WTC11 (cell line): ENCODE data around the gene POLD1. TPM values are rescaled to one million over a fixed set of nuclear protein-coding genes. Genes with fewer than 3 reads are reported as not detected.

Experiments used
- ATAC-seq: fragments of 200-7000 bp; cut with Tn5 transposase; 2 replicates; pipeline ENCODE4 v1.10.0; 2021; ENCODE audit warnings: mild to moderate bottlenecking, moderate library complexity
- CTCF ChIA-PET: fragments of 300-600 bp; sonication (Branson Sonifier 250); formaldehyde crosslinking; loops from one replicate; lab custom pipeline; 2021; ENCODE audit warnings: antibody characterized with exemption; lab: Charles Lee
- POLR2A ChIA-PET: fragments of 350-600 bp; sonication (Branson Sonifier 250); formaldehyde crosslinking; loops from one replicate; lab custom pipeline; 2021; ENCODE audit warnings: antibody characterized with exemption; lab: Charles Lee
- DNase-seq: peaks from one replicate; pipeline ENCODE4 v3.0.0; 2021; ENCODE audit warnings: low spot score
- H3K27ac Mint-ChIP-seq: 2 replicates; pipeline ENCODE4 v1.8.0; 2021; ENCODE audit warnings: mixed read lengths
- H3K27me3 Mint-ChIP-seq: 2 replicates; pipeline ENCODE4 v1.8.0; 2021; ENCODE audit warnings: low read depth, mild to moderate bottlenecking, moderate library complexity, mixed read lengths
- H3K36me3 Mint-ChIP-seq: 2 replicates; pipeline ENCODE4 v1.8.0; 2021; ENCODE audit warnings: mixed read lengths
- H3K4me1 Mint-ChIP-seq: 2 replicates; pipeline ENCODE4 v1.8.0; 2022; ENCODE audit warnings: mixed read lengths
- H3K4me3 Mint-ChIP-seq: 2 replicates; pipeline ENCODE4 v1.8.0; 2021; ENCODE audit warnings: mild to moderate bottlenecking, moderate library complexity, mixed read lengths
- H3K9me3 Mint-ChIP-seq: 2 replicates; pipeline ENCODE4 v1.8.0; 2021; ENCODE audit warnings: mixed read lengths
- CBFB ChIP-seq: sonication (generic); formaldehyde crosslinking; IDR thresholded peaks from 2 replicates; pipeline ENCODE4 v1.8.1; 2022; ENCODE audit warnings: mild to moderate bottlenecking, low read depth, missing genetic modification reagents
- CREM ChIP-seq: sonication (generic); formaldehyde crosslinking; IDR thresholded peaks from 2 replicates; pipeline ENCODE4 v1.8.1; 2022; ENCODE audit warnings: mild to moderate bottlenecking, missing genetic modification reagents, moderate library complexity
- E2F1 ChIP-seq: sonication (generic); formaldehyde crosslinking; IDR thresholded peaks from 2 replicates; pipeline ENCODE4 v1.8.0; 2022; ENCODE audit warnings: mild to moderate bottlenecking, missing genetic modification reagents
- FOXP4 ChIP-seq: sonication (generic); formaldehyde crosslinking; IDR thresholded peaks from 2 replicates; pipeline ENCODE4 v1.8.0; 2022; ENCODE audit warnings: mild to moderate bottlenecking, missing genetic modification reagents
- HMGXB4 ChIP-seq: sonication (generic); formaldehyde crosslinking; IDR thresholded peaks from 2 replicates; pipeline ENCODE4 v1.8.1; 2023; ENCODE audit warnings: mild to moderate bottlenecking, moderate library complexity, missing genetic modification reagents
- IRF2 ChIP-seq: sonication (generic); formaldehyde crosslinking; IDR thresholded peaks from 2 replicates; pipeline ENCODE4 v1.8.0; 2022; ENCODE audit warnings: low read depth, missing genetic modification reagents, borderline replicate concordance
- MAX ChIP-seq: sonication (generic); formaldehyde crosslinking; IDR thresholded peaks from 2 replicates; pipeline ENCODE4 v1.8.0; 2022; ENCODE audit warnings: mild to moderate bottlenecking, missing genetic modification reagents
- MLX ChIP-seq: sonication (generic); formaldehyde crosslinking; IDR thresholded peaks from 2 replicates; pipeline ENCODE4 v1.8.1; 2023; ENCODE audit warnings: mild to moderate bottlenecking, missing genetic modification reagents, moderate library complexity
- MXD4 ChIP-seq: fragments of 250-450 bp; sonication (Bioruptor Pico); IDR thresholded peaks from 2 replicates; pipeline ENCODE4 v1.8.0; 2021; ENCODE audit warnings: mild to moderate bottlenecking, moderate library complexity, borderline replicate concordance
- NR1H2 ChIP-seq: sonication (generic); formaldehyde crosslinking; IDR thresholded peaks from 2 replicates; pipeline ENCODE4 v1.9.0; 2021; ENCODE audit warnings: mild to moderate bottlenecking, moderate library complexity, missing genetic modification reagents
- OVOL2 ChIP-seq: fragments of 250-450 bp; sonication (Bioruptor Pico); IDR thresholded peaks from 2 replicates; pipeline ENCODE4 v1.9.0; 2021; ENCODE audit warnings: mild to moderate bottlenecking, borderline replicate concordance
- PRDM15 ChIP-seq: sonication (generic); formaldehyde crosslinking; IDR thresholded peaks from 2 replicates; pipeline ENCODE4 v1.8.0; 2022; ENCODE audit warnings: missing genetic modification reagents
- PRRX2 ChIP-seq: fragments of 250-450 bp; sonication (Bioruptor Pico); IDR thresholded peaks from 2 replicates; pipeline ENCODE4 v1.8.0; 2021; ENCODE audit warnings: mild to moderate bottlenecking
- SMAD4 ChIP-seq: sonication (generic); formaldehyde crosslinking; IDR thresholded peaks from 2 replicates; pipeline ENCODE4 v1.8.0; 2022; ENCODE audit warnings: mild to moderate bottlenecking, missing genetic modification reagents
- SP1 ChIP-seq: sonication (generic); formaldehyde crosslinking; conservative IDR thresholded peaks from 2 replicates; pipeline ENCODE4 v1.8.1; 2022; ENCODE audit warnings: missing genetic modification reagents
- ZNF121 ChIP-seq: sonication (generic); formaldehyde crosslinking; IDR thresholded peaks from 2 replicates; pipeline ENCODE4 v1.8.0; 2023; ENCODE audit warnings: missing genetic modification reagents
- ZNF219 ChIP-seq: sonication (generic); formaldehyde crosslinking; IDR thresholded peaks from 2 replicates; pipeline ENCODE4 v1.8.0; 2023; ENCODE audit warnings: missing genetic modification reagents, mild to moderate bottlenecking, borderline replicate concordance
- ZNF396 ChIP-seq: fragments of 250-450 bp; sonication (Bioruptor Pico); IDR thresholded peaks from 2 replicates; pipeline ENCODE4 v1.8.0; 2021; ENCODE audit warnings: mild to moderate bottlenecking, moderate library complexity, borderline replicate concordance
- ZNF425 ChIP-seq: fragments of 250-450 bp; sonication (Bioruptor Pico); conservative IDR thresholded peaks from 2 replicates; pipeline ENCODE4 v1.9.0; 2021; ENCODE audit warnings: mild to moderate bottlenecking
- total RNA-seq: library from RNA; stranded (reverse); gene quantifications from 3 replicates; pipeline ENCODE4 v1.2.3, GENCODE V29; 2021

The POLD1 gene
- total RNA-seq, 1 experiment from 2014 or later = 163 TPM

- CTCF ChIA-PET = interaction anchor here (2.9 kb wide), 1 partner anchor 10 kb away, joined by 33 read pairs; no protein-coding TSS in a partner anchor
- ATAC-seq (no peak), DNase-seq (no peak)
- Mint-ChIP-seq H3K4me1 (peaks cover 2% of the 10 kb centered on the region; the same call in 1 of the 2 replicates), H3K27me3 (peaks cover 23% of the 10 kb centered on the region), H3K36me3 (no peaks in the 10 kb centered on the region), H3K4me3 (no peak overlapping the region), H3K27ac (no peak overlapping the region), H3K9me3 (0 out of 2 replicates have a peak, but pooled peaks cover 5% of the 10 kb centered on the region)
- TF ChIP-seq CBFB = no peak
- no peak for TF ChIP-seq SMAD4 (CRISPR knock-in tag)
- no peak for TF ChIP-seq ZNF396 (CRISPR knock-in tag)
- POLR2A ChIA-PET = no interaction called here
Observed at GRCh38 chr19:50358483-50359327, 25.4 kb upstream of the POLD1 start.

- Mint-ChIP-seq H3K36me3 (no peaks in the 10 kb centered on the region), H3K27ac (no peak overlapping the region), H3K27me3 (peaks cover 25% of the 10 kb centered on the region), H3K4me1 (peaks cover 2% of the 10 kb centered on the region; the same call in 1 of the 2 replicates), H3K4me3 (no peak overlapping the region), H3K9me3 (0 out of 2 replicates have a peak, but pooled peaks cover 5% of the 10 kb centered on the region)
- ATAC-seq (no peak), DNase-seq (no peak)
- ChIA-PET CTCF (no interaction called here), POLR2A (no interaction called here)
- TF ChIP-seq OVOL2 (CRISPR knock-in tag) = no peak
- no peak for TF ChIP-seq ZNF219 (CRISPR knock-in tag)
- no peak for TF ChIP-seq MAX (CRISPR knock-in tag)
- TF ChIP-seq SP1 (CRISPR knock-in tag) = no peak
- no peak for TF ChIP-seq MLX (CRISPR knock-in tag)
- TF ChIP-seq HMGXB4 = no peak
- TF ChIP-seq PRRX2 (CRISPR knock-in tag) = no peak
- TF ChIP-seq PRDM15 (CRISPR knock-in tag) = no peak
- no peak for TF ChIP-seq E2F1
- no peak for TF ChIP-seq MXD4 (CRISPR knock-in tag)
- TF ChIP-seq CREM (CRISPR knock-in tag) = no peak
- no peak for TF ChIP-seq IRF2 (CRISPR knock-in tag)
- no peak for TF ChIP-seq NR1H2 (CRISPR knock-in tag)
- no peak for TF ChIP-seq ZNF425 (CRISPR knock-in tag)
- no peak for TF ChIP-seq ZNF121 (CRISPR knock-in tag)
- no peak for TF ChIP-seq FOXP4 (CRISPR knock-in tag)
Observed at GRCh38 chr19:50359328-50359818, 24.8 kb upstream of the POLD1 start.
